Head of caudate nucleus (tissue), 42 donors: ENCODE results near the gene AOAH.

Experiments
- DNase-seq, 42 donors: peaks; one replicate each; pipeline versions ENCODE4 v3.0.0 to v3.0.0-alpha.2; 2020 to 2021; ENCODE audit warnings: mixed read lengths in 7 of 42
- intact Hi-C: fragments of 100-400 bp; cut with DNase I; formaldehyde crosslinking; loops from one replicate; pipeline ENCODE4 v1.15.0; 2022

Gene AOAH, protein sequence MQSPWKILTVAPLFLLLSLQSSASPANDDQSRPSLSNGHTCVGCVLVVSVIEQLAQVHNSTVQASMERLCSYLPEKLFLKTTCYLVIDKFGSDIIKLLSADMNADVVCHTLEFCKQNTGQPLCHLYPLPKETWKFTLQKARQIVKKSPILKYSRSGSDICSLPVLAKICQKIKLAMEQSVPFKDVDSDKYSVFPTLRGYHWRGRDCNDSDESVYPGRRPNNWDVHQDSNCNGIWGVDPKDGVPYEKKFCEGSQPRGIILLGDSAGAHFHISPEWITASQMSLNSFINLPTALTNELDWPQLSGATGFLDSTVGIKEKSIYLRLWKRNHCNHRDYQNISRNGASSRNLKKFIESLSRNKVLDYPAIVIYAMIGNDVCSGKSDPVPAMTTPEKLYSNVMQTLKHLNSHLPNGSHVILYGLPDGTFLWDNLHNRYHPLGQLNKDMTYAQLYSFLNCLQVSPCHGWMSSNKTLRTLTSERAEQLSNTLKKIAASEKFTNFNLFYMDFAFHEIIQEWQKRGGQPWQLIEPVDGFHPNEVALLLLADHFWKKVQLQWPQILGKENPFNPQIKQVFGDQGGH

DNA sequence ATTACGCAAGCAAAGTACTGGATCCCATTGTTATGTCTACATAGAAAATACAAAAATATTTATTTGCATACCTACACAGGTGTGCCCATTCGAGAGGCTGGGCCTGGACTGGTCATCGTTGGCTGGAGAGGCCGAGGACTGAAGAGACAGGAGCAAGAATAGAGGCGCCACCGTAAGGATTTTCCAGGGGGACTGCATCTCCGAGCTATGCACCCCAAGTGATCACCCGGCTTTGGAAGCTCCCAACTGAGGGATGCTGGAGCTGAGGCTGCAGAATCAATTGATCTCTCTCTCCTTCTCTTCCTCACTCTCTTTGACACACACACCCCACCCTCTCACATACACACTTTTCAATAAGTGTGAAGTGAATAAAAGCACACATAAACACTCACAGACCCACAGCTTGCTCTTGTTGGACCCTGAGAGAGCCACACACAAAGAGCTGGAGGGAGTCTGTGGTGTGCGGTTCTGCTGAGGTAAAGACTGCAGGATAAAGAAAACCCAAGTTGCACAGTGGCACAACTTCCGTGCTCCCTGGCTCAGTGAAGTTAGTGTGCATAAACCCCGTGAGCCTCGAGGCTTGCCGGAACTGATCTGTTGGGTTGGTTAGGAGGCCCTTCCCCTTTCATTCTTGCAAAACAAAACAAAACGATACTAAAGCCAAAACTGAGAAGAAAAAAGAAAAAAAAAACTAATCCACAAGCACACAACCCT is at the start of gene AOAH:
Gene AOAH, minus strand, starts transcription at position 544 of the 714 bp plus-strand sequence. Its CDS starts 346 bp downstream, at position 198.
- DNase-seq, result peak in 33 of 42 donors; percentile 15 to 70 (median 37)
- intact Hi-C loops, result no loop called here

DNA sequence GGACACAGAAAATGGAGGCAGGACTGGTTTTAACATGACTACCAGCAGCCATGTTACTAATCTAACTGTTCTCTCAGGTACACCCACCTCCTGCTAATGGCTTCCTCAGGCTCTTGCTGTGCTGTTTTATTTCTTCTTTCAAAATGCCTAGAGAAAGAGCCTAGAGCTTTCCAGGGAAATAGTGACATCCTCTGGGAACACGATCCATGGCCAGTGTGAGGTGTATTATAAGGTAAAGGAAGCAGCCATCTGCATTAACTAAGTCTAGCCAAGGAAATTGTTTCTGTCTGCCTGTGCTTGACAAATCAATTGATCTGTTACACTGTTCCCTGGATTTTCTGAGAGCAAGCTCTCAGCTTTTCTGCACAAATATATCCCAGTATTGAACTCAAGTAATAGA is 42.2 kb upstream of the AOAH start:
- no peak for DNase-seq
- intact Hi-C loops, result no loop called here

DNA sequence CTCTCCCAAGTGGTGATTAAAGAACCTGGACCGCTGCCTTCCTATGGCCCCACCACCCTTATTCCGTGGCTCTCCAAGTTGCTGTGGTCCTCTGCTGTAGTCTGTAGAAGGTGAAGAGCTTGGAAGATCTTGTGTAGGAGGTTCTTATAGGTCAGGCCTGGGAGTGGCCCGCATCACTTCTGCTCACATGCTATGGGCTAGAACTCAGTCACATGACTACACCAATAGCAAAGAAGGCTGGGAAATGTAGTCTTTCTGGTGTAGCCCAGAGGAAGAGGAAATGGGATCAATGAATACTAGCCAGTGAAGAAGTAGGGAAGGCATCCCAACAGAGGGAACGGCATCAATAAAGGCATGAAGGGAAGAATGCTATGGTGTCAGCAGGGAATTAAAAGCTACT is 41.3 kb upstream of the AOAH start:
- DNase-seq, result no peak

DNA sequence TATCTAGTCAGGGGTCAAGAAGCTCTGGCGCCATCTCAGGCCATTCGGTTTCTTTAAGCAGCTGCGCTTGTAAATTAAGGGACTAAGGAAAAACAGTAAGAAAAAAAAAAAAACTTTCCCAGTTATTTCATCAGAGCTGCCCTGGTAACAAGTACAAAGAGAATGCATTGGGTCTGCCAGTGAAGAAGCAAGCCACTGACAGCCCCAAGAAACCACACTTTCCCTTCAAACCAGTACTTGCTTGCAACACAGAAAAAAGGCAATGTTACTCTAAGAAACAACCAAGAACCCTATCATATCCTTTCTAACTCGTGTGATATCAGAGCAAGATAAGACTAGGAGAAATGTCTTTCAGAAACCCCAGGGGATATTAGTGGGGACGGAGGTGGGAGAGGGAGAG is 40.6 kb upstream of the AOAH start:
- intact Hi-C loops, result no loop called here
- DNase-seq, result no peak

More for the DNA sequence above, 41.3 kb upstream of the AOAH start:
- intact Hi-C loops, result no loop called here

DNA sequence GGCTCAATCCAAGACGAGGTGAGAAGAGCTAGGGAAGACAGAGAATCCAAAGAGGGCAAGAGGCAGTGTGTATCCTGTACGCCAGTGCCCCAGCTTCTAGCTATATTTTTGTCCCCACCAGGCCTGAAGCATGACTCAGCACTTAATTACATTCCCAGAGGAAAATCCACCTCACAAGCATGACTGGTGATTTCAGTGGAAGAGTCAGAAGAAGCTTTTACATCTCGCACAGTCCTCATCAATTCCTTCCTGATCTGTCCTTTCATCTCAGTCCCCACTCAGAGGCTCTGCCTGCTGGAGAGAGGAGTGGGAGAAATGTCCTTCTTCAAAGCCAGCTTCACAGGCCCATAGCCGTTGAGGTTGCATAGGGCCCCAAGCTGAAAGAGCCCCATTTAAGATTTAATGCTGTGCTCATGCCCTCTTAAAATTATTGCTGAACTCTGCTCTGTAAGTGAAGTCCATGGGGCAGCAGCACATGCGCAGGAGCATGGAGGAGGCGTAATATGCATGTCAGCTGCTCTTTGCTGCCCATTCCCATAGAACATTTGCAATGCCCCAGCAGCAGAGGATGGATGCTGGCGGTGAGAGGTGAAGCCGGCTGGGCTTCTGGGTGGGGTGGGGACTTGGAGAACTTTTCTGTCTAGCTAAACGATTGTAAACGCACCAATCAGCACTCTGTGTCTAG is 39.0 kb upstream of the AOAH start:
- intact Hi-C loops, result no loop called here
- peak in 7 of 42 donors; percentile 6 to 49 (median 19) for DNase-seq

DNA sequence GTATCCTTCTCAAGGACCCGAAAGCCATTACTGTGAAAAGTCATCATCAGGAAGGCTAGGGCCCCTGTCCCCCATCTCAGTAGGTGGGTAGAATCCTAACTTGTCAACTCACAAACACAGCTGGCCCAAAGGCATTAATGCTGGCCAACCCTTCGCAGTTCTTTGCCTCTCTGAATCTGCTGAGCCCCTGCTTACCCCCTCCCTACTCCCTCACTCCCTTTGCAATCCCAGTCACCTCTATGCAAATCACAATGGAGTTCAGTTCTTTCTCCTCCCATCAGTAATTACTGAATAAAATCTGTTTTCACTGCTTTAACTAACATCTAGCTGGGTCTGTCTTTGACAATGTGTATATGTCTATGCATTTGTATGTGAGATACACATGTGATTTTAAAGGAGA is 38.1 kb upstream of the AOAH start:
- intact Hi-C loops, result no loop called here
- no peak for DNase-seq

DNA sequence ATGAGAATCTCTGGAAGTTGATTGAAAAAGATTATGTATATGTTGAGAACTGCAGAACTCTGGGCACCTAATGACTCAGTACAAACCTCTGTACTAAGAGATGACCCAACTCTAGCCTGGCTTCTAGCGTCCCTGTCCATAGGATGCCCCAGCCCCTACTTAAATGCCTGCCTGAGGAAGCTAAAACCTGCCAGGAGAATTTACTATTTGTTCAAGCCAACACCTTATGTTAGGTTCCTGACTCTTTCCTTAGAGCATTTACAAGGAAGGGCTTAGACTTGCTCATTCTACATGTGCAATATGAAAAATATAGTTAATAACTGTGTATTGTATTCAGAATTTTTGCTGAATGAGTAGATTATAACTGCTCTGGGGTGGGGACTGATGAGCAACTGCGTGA is 37.5 kb upstream of the AOAH start:
- DNase-seq, result no peak
- intact Hi-C loops, result no loop called here

DNA sequence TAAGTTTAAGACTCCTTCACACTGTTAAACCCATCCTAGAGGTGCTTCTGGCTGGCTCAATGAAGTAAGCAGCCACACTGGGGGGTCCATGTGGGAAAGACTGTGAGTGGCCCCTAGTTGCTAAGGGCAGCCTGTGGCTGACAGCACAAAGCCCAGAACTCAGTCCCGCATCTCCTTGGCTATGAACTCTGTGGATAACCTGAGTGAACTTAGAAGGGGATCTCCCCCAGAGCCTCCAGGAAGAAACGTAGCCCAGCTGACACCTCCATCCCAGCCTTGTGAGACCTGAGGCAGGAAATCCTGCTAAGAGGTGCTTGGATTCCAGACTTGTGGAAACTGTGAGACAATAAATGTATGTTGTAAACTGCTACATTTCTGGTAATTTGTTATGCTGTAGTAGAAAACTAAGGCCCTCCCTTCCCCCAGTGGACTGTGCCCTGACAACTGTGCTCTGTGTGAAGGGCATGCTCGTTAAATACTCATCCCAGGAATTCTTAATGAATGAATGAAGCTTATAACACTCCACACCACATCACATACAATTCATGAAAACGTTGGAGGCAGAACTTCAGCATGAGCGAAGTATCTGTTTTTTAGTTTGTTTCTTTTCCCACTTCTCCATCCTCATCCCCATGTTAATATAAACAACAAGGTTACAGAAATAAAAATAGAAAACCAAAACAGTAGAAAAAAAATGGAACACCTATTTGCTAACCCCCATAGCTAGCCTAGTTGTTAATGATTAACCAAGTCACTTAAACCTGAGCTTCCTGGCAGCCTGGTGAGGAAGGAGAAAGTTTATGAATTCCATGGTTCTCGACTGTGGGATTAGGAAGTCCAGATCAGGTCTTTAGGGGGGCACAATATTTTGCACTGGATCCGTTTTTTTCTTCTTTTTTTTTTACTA is 36.8 kb upstream of the AOAH start:
- intact Hi-C loops, result no loop called here

DNA sequence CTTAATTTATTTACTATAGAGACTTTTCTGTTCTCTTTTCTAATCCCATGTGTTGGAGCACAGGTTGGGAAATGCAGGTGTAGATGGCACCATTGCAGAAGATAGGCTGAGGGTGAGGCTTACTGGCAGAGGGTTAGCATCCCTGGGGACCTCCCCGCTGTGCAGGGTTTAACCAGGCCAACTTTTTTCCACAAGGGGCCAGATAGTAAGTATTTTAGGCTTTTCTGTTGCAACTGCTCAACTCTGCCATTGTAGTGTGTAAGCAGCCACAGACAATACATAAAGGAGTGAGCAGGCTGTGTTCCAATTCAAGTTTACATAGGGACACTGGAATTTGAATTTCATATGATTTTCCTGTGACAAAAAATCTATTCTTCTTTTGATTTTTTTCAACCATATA is 34.6 kb upstream of the AOAH start:
- no peak for DNase-seq
- intact Hi-C loops, result no loop called here

More for the DNA sequence above, 36.8 kb upstream of the AOAH start:
- no peak for DNase-seq

DNA sequence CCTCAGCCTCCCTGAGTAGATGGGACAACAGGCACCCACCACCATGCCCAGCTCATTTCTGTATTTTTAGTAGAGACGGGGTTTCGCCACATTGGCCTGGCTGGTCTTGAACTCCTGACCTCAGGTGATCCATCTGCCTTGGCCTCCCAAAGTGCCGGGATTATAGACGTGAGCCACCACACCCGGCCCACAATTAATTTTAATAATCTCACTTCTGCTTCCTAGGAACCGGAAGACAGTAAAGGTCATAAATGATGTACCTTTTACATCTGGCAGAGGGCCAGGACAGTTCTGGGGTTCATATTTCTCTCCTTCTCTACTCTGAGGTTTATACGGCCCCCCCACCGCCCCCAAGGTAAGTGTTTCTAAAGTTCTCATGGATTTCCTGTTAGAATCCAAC is 31.2 kb upstream of the AOAH start:
- intact Hi-C loops, result no loop called here
- no peak for DNase-seq

DNA sequence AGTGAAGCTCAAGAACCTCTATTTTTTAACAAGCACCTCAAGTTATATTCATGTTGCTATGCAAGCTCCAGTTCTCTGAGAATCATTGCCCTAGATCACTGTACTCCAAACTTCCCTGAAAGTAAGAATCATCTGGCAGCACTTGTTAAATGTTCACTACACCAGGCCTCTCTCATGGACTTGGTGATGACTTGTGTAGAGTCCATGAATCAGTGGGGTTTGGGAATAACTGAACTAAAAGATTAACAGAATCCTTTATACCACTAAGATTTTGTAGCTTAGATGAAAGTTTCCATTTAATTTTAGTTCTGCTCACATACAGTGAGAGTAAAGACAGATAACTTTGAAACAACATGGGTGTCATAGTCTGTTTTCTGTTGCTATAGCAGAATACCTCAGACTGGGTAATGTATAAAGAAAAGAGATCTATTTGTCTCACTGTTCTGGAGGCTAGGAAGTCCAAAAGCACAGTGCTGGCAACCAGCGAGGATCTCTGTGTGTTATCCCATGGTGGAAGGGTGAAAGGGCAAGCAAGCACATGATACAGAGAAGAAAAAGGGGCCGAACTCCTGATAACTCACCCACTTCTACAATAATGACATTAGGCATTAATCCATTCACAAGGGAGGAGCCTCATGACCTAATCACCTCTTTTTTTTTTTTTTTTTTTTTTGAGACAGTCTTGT is 27.9 kb upstream of the AOAH start:
- intact Hi-C loops, result no loop called here
- no peak for DNase-seq

DNA sequence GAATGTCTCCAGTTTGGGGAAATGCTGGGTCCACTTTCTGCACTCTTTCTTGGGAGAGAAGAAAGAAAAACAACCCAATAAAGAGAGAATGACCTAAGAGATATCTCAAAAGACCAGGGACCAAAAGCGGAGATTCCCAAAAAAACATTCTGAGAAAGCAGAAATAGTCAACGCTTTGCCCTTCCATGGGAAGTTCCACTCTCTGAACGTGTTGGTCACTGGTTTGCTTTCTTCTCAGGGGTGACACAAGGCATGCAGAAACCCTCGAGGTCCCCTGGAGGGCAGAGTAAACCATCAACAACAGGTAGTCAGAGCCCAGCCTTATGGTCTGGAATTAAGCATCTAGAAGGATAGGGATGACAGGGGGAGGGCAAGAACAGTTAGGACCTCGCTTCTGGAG is 26.2 kb upstream of the AOAH start:
- no peak for DNase-seq
- intact Hi-C loops, result no loop called here

DNA sequence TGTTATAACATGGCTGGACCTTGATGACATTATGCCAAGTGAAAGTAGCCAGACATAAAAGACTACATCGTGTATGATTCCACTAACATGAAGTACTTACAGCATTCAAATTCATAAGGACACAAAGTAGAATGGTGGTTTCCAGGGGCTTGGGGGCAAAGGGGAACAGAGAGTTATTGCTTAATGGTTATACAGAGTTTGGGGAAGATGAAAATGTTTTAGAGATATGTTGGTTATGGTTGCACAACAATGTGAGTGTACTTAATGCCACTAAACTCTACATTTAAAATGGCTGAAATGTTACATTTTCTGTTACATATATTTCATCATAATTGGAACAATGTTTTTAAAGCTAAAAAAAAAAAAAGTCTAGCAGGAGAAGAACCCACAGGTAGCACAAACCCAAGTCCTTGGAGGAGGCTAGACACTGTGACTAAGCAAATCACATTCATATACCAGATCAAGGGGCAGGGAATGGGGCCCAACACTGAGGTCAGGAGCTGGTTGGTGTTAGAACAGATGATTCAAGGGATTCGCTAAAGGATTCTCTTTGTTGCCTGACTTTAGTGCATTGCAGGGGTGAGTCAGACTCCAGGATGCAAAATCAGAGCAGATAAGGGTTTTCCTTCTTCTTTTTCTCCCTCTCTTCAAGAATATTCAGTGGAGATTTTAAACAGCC is 25.1 kb upstream of the AOAH start:
- intact Hi-C loops, result no loop called here
- DNase-seq, result no peak

DNA sequence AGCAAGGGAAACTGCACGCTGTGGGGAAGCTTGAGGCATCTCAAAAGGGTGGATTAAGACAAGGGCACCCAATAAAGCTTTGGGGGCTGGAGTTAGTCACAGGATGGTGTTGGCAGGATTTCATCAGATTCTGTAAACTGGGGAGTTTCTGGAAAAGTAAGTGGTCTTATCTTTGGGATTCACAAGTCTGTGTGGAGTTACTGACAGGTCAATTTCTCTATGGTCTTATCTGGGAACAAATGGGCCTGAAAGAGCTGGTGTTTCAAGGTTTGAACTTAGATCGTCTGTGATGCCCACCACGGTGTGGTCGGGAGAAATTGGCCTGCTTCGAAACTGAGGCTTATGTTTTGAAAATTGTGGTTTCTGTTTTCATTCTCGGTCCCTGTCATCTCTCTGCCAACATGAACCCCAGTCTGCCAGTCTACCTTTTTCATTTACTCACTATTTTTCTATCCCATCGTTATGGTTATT is 23.8 kb upstream of the AOAH start:
- intact Hi-C loops, result no loop called here
- DNase-seq, result no peak

DNA sequence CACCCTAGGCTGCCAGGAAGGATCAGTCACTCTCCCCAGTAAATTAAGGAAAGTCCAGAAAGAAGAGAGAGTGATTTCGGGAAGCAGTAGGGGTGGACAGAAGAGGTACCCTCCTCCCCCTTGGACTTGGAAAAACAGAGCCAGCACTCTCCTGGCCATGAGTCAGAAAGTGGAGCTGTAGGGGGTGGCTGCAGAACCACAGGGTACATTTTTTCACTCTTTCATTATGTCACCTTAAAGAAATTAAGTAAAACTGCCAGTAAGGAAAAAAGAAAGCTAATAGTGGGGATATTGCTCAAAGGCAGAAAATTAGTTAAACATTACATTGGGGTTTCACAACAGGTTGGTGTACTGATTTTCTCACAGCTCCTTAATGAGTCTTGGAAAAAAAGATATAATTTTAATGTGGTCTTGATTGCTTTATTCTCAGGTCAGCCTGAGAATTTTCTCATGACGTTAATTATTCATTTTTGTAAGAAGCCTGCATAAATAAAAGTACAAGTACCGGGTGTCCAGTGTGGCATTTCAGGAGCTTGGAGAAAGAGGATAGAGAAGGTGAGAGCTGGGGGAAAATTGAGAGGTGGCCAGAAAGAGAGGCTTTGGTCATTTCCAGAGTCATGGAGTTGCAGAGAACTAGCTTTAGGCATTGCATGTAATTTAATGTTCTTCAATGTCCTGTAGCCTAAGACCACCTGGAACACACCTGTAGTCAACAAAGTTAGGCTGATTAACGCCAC is 23.2 kb upstream of the AOAH start:
- DNase-seq, result no peak
- intact Hi-C loops, result no loop called here

DNA sequence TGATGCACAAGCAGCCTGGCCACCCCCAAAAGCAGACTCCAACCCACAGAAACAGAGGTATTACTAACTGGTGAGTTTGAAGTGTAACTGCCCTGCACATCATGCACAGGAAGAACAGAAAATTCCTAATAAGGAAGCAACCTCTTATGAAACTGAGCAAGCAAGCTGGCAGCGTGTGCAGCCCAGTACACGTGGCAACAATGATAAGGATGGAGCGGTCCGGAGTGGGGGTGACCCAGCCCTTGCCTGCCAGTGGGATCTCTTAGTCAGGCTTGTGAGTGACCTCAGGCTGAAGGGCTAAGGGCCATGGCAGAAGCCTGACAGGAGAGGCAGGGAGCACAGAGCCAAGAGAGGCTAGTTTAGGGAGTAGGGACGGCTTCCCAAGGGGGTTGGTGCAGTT is 22.1 kb upstream of the AOAH start:
- intact Hi-C loops, result no loop called here
- no peak for DNase-seq
